IMR-90 (cell line): Measurements from ENCODE around the gene SF3B1. TPM values are rescaled to one million over a fixed set of nuclear protein-coding genes. Genes with fewer than 3 reads are reported as not detected.

Source experiments
- ATAC-seq: fragments of 200-7000 bp; cut with Tn5 transposase; 2 replicates; pipeline ENCODE4 v1.9.1; 2020; ENCODE audit warnings: low read depth, mild to moderate bottlenecking, moderate library complexity
- BruUV-seq: library from RNA; stranded (reverse); fragments of 400-500 nt; replicated peaks from 2 replicates; lab custom pipeline; 2021; lab: Mats Ljungman, UMichigan
- CTCF ChIA-PET: fragments of 300-600 bp; formaldehyde crosslinking; extraction: SDS; loops from one replicate; lab custom pipeline; 2021; ENCODE audit warnings: antibody characterized with exemption; lab: Yijun Ruan, JAX
- POLR2A ChIA-PET: fragments of 300-600 bp; sonication (Branson Sonifier 250); formaldehyde crosslinking; loops from one replicate; lab custom pipeline; 2022; ENCODE audit warnings: antibody characterized with exemption; ENCODE audit not compliant: unreplicated experiment; lab: Charles Lee
- DNase-seq: peaks from one replicate; pipeline ENCODE4 v3.0.0; 2013
- H2AFZ ChIP-seq: replicated peaks from 2 replicates; pipeline ENCODE3; 2013; ENCODE audit warnings: low read length, mild to moderate bottlenecking; ENCODE audit not compliant: poor library complexity
- H2AK5ac ChIP-seq: 2 replicates; pipeline ENCODE4 v1.6.1; 2013; ENCODE audit warnings: low read depth, low read length, inconsistent platforms
- H2AK9ac ChIP-seq: replicated peaks from 2 replicates; pipeline ENCODE3; 2013; ENCODE audit warnings: mild to moderate bottlenecking, low read depth, low read length, moderate library complexity; ENCODE audit not compliant: poor library complexity
- H2BK120ac ChIP-seq: 2 replicates; pipeline ENCODE4 v1.6.1; 2013; ENCODE audit warnings: low read depth, low read length, inconsistent platforms
- H2BK15ac ChIP-seq: 3 replicates; pipeline ENCODE4 v1.6.1; 2013; ENCODE audit warnings: low read depth, low read length, inconsistent platforms
- H2BK20ac ChIP-seq: 2 replicates; pipeline ENCODE4 v1.6.1; 2013; ENCODE audit warnings: low read depth, mild to moderate bottlenecking, inconsistent platforms, low read length, moderate library complexity
- H2BK5ac ChIP-seq: 2 replicates; pipeline ENCODE4 v1.6.1; 2013; ENCODE audit warnings: mild to moderate bottlenecking, low read depth, low read length, inconsistent platforms; ENCODE audit not compliant: poor library complexity, severe bottlenecking
- H3K14ac ChIP-seq: replicated peaks from 2 replicates; pipeline ENCODE4 v1.6.1; 2013; ENCODE audit warnings: low read depth, low read length, inconsistent platforms
- H3K18ac ChIP-seq: 2 replicates; pipeline ENCODE4 v1.6.1; 2013; ENCODE audit warnings: low read depth, low read length, control low read depth
- H3K23ac ChIP-seq: 2 replicates; pipeline ENCODE4 v1.6.1; 2013; ENCODE audit warnings: low read depth, low read length, inconsistent platforms
- H3K27ac ChIP-seq: 2 replicates; pipeline ENCODE4 v1.5.1; 2013; ENCODE audit warnings: mild to moderate bottlenecking, control low read depth, low read length; ENCODE audit not compliant: insufficient read depth
- H3K27me3 ChIP-seq: 2 replicates; pipeline ENCODE4 v1.6.1; 2013; ENCODE audit warnings: low read length; ENCODE audit not compliant: control insufficient read depth, insufficient read depth
- H3K36me3 ChIP-seq: 2 replicates; pipeline ENCODE4 v1.6.1; 2013; ENCODE audit warnings: low read length, mixed read lengths; ENCODE audit not compliant: control insufficient read depth, insufficient read depth
- H3K4ac ChIP-seq: 2 replicates; pipeline ENCODE4 v1.6.1; 2013; ENCODE audit warnings: low read depth, low read length, inconsistent platforms
- H3K4me1 ChIP-seq: 2 replicates; pipeline ENCODE4 v1.6.1; 2013; ENCODE audit warnings: low read length, mixed read lengths; ENCODE audit not compliant: control insufficient read depth, insufficient read depth
- H3K4me2 ChIP-seq: 2 replicates; pipeline ENCODE4 v1.6.1; 2013; ENCODE audit warnings: low read depth, mild to moderate bottlenecking, control low read depth, low read length, moderate library complexity
- H3K4me3 ChIP-seq: 2 replicates; pipeline ENCODE4 v1.5.1; 2013; ENCODE audit warnings: low read depth, mild to moderate bottlenecking, control low read depth, low read length, moderate library complexity; ENCODE audit not compliant: insufficient read depth
- H3K56ac ChIP-seq: 2 replicates; pipeline ENCODE4 v1.6.1; 2013; ENCODE audit warnings: low read length, inconsistent platforms; ENCODE audit not compliant: insufficient read depth; ENCODE audit errors: extremely low read depth
- H3K79me1 ChIP-seq, 2 experiments: 2 replicates each; pipeline ENCODE4 v1.6.1; 2013; ENCODE audit warnings: low read length in 2 of 2, inconsistent platforms in 1 of 2, low read depth in 1 of 2
- H3K9ac ChIP-seq: 2 replicates; pipeline ENCODE4 v1.6.1; 2013; ENCODE audit warnings: low read depth, low read length, control low read depth
- H3K9me1 ChIP-seq: 2 replicates; pipeline ENCODE4 v1.6.1; 2013; ENCODE audit warnings: low read length, inconsistent platforms; ENCODE audit not compliant: insufficient read depth
- H3K9me3 ChIP-seq: 2 replicates; pipeline ENCODE4 v1.6.1; 2013; ENCODE audit warnings: low read length; ENCODE audit not compliant: control insufficient read depth, insufficient read depth
- H4K20me1 ChIP-seq: 2 replicates; pipeline ENCODE4 v1.6.1; 2013; ENCODE audit warnings: low read length, inconsistent platforms; ENCODE audit not compliant: insufficient read depth
- H4K5ac ChIP-seq: 2 replicates; pipeline ENCODE4 v1.6.1; 2013; ENCODE audit warnings: mild to moderate bottlenecking, low read depth, low read length, control low read depth
- H4K8ac ChIP-seq, 2 experiments: 2 replicates each; pipeline ENCODE4 v1.6.1; 2013; ENCODE audit warnings: low read depth in 2 of 2, low read length in 2 of 2, control low read depth in 1 of 2, inconsistent platforms in 1 of 2
- H4K91ac ChIP-seq: 2 replicates; pipeline ENCODE4 v1.6.1; 2013; ENCODE audit warnings: low read depth, low read length, inconsistent platforms; ENCODE audit not compliant: insufficient read depth
- MXI1 ChIP-seq: IDR thresholded peaks from 2 replicates; pipeline ENCODE4 v1.6.1; 2012; ENCODE audit warnings: low read depth, mild to moderate bottlenecking, low read length, moderate library complexity, borderline replicate concordance
- SMC3 ChIP-seq: fragments of 150-350 bp; IDR thresholded peaks from 2 replicates; pipeline ENCODE4 v1.6.1; 2016; ENCODE audit warnings: low read depth, mild to moderate bottlenecking, antibody characterized with exemption, low read length, moderate library complexity
- USF2 ChIP-seq: fragments of 150-350 bp; IDR thresholded peaks from 2 replicates; pipeline ENCODE4 v1.6.1; 2017; ENCODE audit warnings: mild to moderate bottlenecking, antibody characterized with exemption, low read length, low read depth
- WGBS, 2 experiments: methylation state at CpG; one replicate each; pipeline versions ENCODE4 v1.1.5 to v1.1.7; 2013; ENCODE audit warnings: missing lambda C conversion rate in 2 of 2; ENCODE audit not compliant: insufficient read length in 1 of 2; ENCODE audit errors: extremely low coverage in 2 of 2; 5-methylcytosine and 5-hydroxymethylcytosine counted together
- dilution Hi-C: fragments of 300-500 bp; cut with HindIII; formaldehyde crosslinking; loops from one replicate; pipeline ENCODE4 v1.14.3; 2018; ENCODE audit warnings: low sequenced_read_pairs; ENCODE audit not compliant: unreplicated experiment
- in situ Hi-C: fragments of 300-500 bp; cut with MboI; formaldehyde crosslinking; loops from 3 replicates; pipeline ENCODE4 v1.14.3; 2019; ENCODE audit warnings: low sequenced_read_pairs, inconsistent platforms, mixed read lengths
- intact Hi-C: fragments of 100-400 bp; cut with micrococcal nuclease; formaldehyde crosslinking; loops from 2 replicates; pipeline ENCODE4 v1.10.0; 2022
- polyA plus RNA-seq, 3 experiments: library from polyadenylated mRNA; depleted of rRNA; stranded (reverse); fragments of >200 nt; gene quantifications; 2 replicates each; pipeline ENCODE4 v1.2.3, GENCODE V29; 2012; ENCODE audit warnings: low replicate concordance in 1 of 3
- total RNA-seq: library from RNA; depleted of rRNA; stranded (reverse); fragments of >200 nt; gene quantifications from 2 replicates; pipeline ENCODE4 v1.2.3, GENCODE V29; 2012

Gene SF3B1
- total and polyA plus RNA-seq, 2 of the 4 experiments (the other 2 are of a cell fraction) = 326 to 942 TPM

- peak overlapping the region; percentile 33; the same call in 1 of the 2 replicates for H3K18ac ChIP-seq
- BruUV-seq = TSS peak; percentile 70
- H3K27ac ChIP-seq = peak overlapping the region; percentile 92
- H2AFZ ChIP-seq = peak overlapping the region; percentile 97
- H4K20me1 ChIP-seq = peaks cover 41% of the 10 kb centered on the region
- peaks cover under 1% of the 10 kb centered on the region; the same call in 1 of the 2 replicates for H3K9me1 ChIP-seq
- ATAC-seq (peak; percentile 54), DNase-seq (peak; percentile 96)
- H3K9ac ChIP-seq = peak overlapping the region; percentile 87
- TF ChIP-seq USF2 (no peak), SMC3 (0 out of 2 replicates have a peak, but pooled peaks have one; percentile 6), MXI1 (0 out of 2 replicates have a peak, but pooled peaks have one; percentile 33)
- H2BK120ac ChIP-seq = peak overlapping the region; percentile 3; the same call in 1 of the 2 replicates
- H4K91ac ChIP-seq = peak overlapping the region; percentile 76; the same call in 1 of the 2 replicates
- in situ Hi-C loops (no loop called here), dilution Hi-C loops (no loop called here), intact Hi-C loops (loop anchor here (1.0 kb wide), 1 partner anchor 19 kb away; the partner anchor contains the start of gene SF3B1)
- H2AK5ac ChIP-seq = no peak overlapping the region
- no peak overlapping the region for H2BK15ac ChIP-seq
- ChIA-PET CTCF (no interaction called here), POLR2A (no interaction called here)
- WGBS, 2 experiments = no CpG with 5 or more reads among the region's 11 CpGs
- H3K4me1 ChIP-seq = no peaks in the 10 kb centered on the region
- peak overlapping the region; percentile 45 for H3K14ac ChIP-seq
- H3K36me3 ChIP-seq = peaks cover under 1% of the 10 kb centered on the region; the same call in 1 of the 2 replicates
- peak overlapping the region; percentile 87 for H3K4me2 ChIP-seq
- no peaks in the 10 kb centered on the region for H3K27me3 ChIP-seq
- peak overlapping the region; percentile 45 for H3K56ac ChIP-seq
- peaks cover 4 to 15% of the 10 kb centered on the region in 2 experiments; a peak in 3 of 4 replicates for H3K79me1 ChIP-seq
- H3K23ac ChIP-seq = peak overlapping the region; percentile 61
- H3K4me3 ChIP-seq = peak overlapping the region; percentile 70
- peak overlapping the region; percentile 35 to 77; a peak in 3 of 4 replicates for H4K8ac ChIP-seq
- H2BK20ac ChIP-seq = no peak overlapping the region
- no peaks in the 10 kb centered on the region for H3K9me3 ChIP-seq
- H2BK5ac ChIP-seq = peak overlapping the region; percentile 79
- H3K4ac ChIP-seq = peak overlapping the region; percentile 25; the same call in 1 of the 2 replicates
- H2AK9ac ChIP-seq = peak overlapping the region; percentile 84
- H4K5ac ChIP-seq = no peak overlapping the region; the same call in 1 of the 2 replicates
Measured at GRCh38 chr2:197453914-197454398, 19.1 kb upstream of the SF3B1 start.
